G401.6 (cell line): ENCODE data around the gene AGBL5.

ENCODE experiments used
- FAIRE-seq: peaks from 2 replicates; lab custom pipeline; 2012; peaks lifted over from hg19 to GRCh38; lab: Jason Lieb, UNC

AGBL5 gene

DNA sequence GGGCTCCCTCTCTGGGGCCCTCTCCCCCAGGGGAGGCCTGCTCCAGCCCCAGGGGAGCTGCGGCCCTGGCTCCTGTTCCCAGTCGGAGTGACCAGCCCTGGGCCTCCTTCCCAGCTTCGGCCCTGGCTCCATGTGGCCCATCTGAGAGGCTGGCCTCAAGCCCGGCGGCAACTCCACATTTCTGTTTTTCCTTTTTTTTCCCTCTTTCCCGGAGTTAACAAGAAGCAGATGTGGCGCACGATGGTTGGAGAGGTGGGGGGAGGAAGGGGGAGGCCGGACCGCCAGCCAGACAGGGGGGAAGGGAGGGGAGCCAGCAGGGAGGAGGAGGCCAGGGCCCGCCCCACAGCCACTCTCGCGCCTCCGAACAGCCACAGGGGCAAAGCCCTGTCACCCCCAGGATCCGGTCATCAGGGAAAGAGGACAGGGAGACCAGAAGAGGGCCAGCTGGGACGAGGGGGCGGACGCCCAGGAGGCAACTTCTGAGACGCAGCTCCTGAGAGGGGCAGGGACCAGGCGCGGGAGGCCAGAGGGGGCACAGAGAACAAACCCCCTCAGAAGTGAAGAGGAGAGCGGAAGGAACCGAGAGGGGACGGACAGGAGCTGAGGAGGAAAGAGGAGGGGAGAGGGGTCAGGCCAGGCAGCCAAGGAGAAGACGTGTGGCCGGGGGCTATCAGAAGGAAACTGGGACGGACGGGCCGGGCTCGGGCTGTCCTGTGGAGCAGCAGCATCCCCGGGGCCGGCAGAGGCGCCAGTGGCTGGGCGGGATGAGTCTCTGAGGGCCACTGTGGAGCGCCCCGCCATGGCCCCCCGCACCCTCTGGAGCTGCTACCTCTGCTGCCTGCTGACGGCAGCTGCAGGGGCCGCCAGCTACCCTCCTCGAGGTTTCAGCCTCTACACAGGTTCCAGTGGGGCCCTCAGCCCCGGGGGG lies 27.1 kb downstream of the AGBL5 start, which contains the start of gene EMILIN1:
TSS of gene EMILIN1 (plus strand) at position 349 of the 928 bp plus-strand sequence. CDS start at position 800, 451 bp downstream.
- no peak for FAIRE-seq

DNA sequence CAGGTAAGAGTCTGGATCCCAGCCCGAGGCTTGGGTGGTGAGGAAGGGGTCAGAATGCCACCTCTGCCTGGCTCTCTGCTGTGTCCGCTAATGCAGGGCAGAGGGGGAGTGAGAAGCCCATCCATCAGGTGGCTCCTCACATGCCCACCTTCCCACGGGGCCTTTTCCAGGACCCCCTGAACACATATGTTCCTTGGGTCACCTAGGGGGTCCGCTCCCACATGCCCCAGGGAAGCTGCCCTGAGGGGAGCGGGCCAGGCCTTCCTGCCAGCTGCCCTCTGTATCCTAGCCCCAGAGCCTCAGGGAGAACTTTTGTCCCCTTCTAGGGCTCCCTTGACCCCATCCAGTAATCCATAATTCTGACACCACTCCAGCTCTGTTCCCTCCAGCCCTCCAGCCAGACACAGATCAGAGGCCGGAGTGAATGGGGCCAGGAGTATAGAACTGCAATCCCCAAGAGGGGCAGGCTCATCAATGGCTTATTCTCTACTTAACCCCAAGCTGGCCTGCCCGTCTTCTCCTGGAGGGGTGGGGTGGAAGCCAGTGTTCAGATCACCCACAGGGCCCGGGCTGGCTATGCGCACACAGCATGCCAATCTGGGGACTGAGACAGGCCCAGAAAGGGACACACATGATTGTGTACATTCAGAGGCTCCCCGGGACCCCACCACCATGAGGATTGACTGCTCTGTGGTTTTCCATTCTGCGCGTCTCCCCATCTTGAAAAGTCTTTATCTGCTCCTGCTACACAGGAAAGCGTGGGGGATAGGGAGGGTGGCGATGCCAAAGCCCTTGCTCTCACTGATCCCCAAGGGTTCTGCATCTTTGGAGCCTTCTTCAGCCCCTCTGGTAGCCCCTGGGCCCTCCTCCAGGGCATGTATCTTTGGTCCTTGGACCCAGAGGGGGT lies 28.0 kb downstream of the AGBL5 start:
- FAIRE-seq = no peak

DNA sequence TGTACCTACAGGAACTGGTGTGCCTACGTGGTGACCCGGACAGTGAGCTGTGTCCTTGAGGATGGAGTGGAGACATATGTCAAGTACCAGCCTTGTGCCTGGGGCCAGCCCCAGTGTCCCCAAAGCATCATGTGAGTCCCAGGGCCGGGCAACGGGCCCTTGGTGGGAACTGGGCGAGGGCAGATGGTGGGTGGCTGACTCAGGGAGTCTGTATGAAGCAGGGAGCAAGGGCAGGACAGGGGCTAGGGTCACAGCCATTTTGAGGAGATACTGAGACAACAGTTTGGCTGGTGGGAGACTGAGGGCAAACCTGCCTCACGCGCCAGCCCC lies 28.6 kb downstream of the AGBL5 start:
- FAIRE-seq = no peak

DNA sequence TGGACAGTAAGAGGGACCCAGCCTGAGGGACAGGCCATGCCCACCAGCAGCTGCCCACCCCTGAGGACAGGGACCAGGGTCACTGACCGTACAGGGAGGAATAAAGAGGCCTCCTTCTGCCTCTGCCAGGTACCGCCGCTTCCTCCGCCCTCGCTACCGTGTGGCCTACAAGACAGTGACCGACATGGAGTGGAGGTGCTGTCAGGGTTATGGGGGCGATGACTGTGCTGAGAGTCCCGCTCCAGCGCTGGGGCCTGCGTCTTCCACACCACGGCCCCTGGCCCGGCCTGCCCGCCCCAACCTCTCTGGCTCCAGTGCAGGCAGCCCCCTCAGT lies 29.1 kb downstream of the AGBL5 start:
- FAIRE-seq = no peak

DNA sequence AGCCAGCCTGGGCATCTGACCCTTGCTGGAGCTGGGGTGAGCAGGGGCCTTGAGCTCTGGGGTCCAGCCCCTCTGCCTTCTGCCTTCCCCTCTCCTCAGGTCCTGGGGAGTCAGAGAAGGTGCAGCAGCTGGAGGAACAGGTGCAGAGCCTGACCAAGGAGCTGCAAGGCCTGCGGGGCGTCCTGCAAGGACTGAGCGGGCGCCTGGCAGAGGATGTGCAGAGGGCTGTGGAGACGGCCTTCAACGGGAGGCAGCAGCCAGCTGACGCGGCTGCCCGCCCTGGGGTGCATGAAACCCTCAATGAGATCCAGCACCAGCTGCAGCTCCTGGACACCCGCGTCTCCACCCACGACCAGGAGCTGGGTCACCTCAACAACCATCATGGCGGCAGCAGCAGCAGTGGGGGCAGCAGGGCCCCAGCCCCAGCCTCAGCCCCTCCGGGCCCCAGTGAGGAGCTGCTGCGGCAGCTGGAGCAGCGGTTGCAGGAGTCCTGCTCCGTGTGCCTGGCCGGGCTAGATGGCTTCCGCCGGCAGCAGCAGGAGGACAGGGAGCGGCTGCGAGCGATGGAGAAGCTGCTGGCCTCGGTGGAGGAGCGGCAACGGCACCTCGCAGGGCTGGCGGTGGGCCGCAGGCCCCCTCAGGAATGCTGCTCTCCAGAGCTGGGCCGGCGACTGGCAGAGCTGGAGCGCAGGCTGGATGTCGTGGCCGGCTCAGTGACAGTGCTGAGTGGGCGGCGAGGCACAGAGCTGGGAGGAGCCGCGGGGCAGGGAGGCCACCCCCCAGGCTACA lies 30.7 kb downstream of the AGBL5 start:
- FAIRE-seq = no peak

DNA sequence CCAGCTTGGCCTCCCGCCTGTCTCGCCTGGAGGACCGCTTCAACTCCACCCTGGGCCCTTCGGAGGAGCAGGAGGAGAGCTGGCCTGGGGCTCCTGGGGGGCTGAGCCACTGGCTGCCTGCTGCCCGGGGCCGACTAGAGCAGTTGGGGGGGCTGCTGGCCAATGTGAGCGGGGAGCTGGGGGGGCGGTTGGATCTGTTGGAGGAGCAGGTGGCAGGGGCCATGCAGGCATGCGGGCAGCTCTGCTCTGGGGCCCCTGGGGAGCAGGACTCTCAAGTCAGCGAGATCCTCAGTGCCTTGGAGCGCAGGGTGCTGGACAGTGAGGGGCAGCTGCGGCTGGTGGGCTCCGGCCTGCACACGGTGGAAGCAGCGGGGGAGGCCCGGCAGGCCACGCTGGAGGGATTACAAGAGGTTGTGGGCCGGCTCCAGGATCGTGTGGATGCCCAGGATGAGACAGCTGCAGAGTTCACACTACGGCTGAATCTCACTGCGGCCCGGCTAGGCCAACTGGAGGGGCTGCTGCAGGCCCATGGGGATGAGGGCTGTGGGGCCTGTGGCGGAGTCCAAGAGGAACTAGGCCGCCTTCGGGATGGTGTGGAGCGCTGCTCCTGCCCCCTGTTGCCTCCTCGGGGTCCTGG lies 31.4 kb downstream of the AGBL5 start:
- FAIRE-seq = no peak

DNA sequence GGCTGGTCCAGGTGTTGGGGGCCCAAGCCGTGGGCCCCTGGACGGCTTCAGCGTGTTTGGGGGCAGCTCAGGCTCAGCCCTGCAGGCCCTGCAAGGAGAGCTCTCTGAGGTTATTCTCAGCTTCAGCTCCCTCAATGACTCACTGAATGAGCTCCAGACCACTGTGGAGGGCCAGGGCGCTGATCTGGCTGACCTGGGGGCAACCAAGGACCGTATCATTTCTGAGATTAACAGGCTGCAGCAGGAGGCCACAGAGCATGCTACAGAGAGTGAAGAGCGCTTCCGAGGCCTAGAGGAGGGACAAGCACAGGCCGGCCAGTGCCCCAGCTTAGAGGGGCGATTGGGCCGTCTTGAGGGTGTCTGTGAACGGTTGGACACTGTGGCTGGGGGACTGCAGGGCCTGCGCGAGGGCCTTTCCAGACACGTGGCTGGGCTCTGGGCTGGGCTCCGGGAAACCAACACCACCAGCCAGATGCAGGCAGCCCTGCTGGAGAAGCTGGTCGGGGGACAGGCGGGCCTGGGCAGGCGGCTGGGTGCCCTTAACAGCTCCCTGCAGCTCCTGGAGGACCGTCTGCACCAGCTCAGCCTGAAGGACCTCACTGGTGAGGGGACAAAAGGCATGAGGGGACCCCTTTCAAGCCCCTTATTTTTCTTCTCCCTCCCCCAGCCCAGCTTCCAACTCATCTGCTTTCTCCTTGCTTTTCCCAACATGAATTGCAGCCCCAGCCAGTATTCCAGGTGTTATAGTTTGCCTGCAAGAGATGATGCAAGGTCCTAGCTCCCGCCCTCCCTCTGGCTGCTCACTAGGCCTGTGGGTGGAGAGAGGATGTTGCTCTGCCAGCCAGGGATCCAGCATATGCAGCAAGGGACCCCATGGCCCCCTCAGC lies 32.2 kb downstream of the AGBL5 start:
- no peak for FAIRE-seq

DNA sequence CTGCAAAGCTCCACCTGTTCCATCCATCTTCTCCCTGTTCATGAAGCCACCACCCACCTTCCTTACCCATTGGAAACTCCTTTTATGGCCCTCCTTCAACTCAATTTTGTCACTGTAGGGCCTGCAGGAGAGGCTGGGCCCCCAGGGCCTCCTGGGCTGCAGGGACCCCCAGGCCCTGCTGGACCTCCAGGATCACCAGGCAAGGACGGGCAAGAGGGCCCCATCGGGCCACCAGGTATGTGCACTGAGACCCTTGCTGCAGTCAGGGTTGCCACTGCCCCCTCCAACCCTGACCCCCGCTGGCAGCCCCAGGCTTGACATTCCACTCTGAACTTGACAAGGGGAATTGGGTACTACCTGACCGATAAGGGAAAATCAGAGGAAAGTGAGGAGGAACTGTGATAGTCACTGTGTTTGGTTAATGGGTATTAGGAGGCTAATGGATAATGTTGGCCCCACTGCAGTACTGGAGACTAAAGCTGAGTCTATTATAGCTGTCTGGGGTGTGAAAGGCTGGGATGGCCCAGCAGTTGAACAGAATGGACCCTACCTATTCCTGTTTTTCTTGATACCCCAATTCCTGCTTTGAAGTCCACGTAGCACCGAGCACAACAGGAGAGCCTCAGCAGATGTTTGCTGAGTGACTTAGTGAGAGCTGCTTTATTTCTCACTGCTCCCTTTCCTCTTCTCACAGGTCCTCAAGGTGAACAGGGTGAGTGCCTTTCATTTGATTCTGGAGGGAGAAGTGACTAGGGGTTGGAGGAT lies 33.0 kb downstream of the AGBL5 start:
- no peak for FAIRE-seq

DNA sequence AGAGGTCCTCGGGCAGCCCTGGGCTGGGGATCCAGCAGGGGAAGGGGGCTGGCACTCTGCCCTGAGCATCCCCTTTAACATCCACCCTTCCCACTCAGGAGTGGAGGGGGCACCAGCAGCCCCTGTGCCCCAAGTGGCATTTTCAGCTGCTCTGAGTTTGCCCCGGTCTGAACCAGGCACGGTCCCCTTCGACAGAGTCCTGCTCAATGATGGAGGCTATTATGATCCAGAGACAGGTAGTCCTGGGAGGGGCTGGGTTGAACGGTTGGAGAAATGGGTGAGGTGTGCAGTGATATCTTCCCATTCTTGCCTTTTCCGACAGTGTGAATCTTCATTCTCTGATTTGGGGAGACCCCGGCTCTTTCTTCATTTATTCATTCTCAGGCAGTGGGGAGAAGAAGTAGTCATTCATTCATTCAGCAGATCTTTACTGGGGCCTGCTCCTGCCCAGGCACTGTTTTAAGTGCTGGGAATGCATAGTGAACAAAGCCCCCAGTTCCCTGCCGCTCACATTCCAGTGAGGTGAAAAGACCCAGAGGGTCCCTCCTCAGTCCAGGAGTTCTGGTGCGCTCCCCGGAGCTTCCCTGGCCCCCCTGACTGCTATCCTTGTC lies 33.7 kb downstream of the AGBL5 start:
- no peak for FAIRE-seq

DNA sequence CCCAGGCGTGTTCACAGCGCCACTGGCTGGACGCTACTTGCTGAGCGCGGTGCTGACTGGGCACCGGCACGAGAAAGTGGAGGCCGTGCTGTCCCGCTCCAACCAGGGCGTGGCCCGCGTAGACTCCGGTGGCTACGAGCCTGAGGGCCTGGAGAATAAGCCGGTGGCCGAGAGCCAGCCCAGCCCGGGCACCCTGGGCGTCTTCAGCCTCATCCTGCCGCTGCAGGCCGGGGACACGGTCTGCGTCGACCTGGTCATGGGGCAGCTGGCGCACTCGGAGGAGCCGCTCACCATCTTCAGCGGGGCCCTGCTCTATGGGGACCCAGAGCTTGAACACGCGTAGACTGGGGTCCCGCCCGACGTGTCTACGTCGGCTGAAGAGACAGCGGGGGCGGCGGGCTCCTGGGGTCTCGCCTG lies 34.2 kb downstream of the AGBL5 start:
- no peak for FAIRE-seq

DNA sequence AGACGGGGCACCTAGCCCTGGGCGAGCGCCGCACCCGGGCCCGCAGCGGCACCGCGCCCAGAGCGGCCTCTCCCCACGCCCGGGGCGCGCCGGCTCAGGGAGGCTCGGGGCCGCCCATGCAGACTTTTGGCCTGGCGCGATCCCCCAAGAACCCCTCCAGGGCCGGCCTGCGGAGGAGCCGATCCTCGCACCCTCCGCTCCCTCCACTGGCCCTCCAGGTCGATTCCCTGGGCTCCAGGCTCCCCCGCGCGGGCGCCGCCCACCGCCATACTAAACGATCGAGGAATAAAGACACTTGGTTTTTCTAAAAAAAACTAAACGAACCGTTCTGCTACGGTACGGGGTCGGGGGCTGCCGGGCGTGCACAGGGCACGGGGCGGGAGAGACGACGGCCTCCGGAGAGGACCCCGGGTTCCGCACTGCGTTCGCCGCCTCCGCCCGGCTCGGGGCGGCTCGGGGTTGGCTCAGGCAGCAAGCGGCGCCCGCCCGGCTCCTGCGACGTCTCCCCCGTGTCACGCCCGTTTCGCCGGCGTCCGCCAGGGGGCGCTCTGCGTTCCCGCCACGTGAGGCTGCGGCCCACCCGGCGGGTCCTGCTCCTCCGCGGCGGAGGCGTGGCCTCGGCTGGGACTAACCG lies 34.7 kb downstream of the AGBL5 start:
- no peak for FAIRE-seq

DNA sequence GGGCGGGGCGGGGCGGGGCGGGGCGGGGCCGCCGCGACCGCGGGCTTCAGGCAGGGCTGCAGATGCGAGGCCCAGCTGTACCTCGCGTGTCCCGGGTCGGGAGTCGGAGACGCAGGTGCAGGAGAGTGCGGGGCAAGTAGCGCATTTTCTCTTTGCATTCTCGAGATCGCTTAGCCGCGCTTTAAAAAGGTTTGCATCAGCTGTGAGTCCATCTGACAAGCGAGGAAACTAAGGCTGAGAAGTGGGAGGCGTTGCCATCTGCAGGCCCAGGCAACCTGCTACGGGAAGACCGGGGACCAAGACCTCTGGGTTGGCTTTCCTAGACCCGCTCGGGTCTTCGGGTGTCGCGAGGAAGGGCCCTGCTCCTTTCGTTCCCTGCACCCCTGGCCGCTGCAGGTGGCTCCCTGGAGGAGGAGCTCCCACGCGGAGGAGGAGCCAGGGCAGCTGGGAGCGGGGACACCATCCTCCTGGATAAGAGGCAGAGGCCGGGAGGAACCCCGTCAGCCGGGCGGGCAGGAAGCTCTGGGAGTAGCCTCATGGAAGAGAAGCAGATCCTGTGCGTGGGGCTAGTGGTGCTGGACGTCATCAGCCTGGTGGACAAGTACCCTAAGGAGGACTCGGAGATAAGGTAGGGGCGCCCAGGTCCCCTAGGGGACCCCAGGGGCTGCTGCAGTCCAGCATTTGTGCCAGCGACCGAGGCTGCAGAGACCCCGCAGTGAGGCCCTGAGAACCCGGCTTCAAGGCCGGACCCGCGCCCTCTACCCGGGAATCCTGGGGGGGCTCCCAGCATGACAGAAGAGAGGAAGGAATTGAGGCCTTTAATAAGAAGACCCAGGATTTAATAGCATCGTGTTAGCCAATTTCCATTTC lies 35.5 kb downstream of the AGBL5 start, which contains the start of gene KHK:
TSS of gene KHK (plus strand) at position 49 of the 870 bp plus-strand sequence. CDS start at position 537, 488 bp downstream.
- no peak for FAIRE-seq

DNA sequence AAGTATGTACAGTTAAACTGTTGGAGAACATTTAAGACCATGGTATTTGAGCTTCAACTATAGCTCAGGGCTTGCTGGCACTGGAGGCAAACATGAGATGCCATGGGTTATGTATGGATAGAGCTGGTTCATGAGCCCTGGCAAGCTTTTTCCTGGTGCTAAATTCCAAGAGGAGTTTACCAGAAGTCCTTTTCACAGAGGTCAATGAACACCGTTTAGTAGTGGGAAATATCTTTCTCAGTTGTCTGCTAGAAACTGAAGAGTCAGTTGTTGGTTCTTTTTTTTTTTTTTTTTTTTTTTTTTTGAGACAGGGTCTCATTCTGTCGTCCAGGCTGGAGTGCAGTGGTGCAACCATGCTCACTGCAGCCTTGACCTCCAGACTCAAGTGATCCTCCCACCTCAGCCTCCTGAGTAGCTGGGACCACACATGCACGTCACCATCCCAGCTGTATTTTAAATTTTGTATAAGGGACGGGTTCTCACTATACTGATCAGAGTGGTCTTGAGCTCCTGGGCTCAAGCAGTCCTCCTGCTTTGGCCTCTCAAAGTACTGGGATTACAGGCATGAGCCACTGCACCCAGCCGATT lies 36.4 kb downstream of the AGBL5 start:
- FAIRE-seq = no peak

DNA sequence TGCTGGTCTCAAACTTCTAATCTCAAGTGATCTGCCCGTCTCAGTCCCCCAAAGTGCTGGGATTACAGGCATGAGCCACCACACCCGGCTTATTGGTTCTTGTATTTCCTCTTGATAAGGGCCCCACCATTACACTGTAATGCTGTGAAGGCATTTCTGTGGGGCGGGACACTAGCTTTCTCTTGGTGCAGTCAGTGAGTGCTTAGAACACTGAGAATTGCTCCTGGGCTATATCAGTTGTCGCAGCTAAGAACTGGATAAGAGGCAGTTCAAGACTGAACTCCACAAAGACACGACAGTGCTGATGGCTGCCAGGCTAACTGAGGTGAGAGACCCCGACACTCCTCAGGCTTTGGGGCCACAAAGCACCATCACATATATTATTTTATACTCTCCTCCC lies 37.2 kb downstream of the AGBL5 start:
- no peak for FAIRE-seq

DNA sequence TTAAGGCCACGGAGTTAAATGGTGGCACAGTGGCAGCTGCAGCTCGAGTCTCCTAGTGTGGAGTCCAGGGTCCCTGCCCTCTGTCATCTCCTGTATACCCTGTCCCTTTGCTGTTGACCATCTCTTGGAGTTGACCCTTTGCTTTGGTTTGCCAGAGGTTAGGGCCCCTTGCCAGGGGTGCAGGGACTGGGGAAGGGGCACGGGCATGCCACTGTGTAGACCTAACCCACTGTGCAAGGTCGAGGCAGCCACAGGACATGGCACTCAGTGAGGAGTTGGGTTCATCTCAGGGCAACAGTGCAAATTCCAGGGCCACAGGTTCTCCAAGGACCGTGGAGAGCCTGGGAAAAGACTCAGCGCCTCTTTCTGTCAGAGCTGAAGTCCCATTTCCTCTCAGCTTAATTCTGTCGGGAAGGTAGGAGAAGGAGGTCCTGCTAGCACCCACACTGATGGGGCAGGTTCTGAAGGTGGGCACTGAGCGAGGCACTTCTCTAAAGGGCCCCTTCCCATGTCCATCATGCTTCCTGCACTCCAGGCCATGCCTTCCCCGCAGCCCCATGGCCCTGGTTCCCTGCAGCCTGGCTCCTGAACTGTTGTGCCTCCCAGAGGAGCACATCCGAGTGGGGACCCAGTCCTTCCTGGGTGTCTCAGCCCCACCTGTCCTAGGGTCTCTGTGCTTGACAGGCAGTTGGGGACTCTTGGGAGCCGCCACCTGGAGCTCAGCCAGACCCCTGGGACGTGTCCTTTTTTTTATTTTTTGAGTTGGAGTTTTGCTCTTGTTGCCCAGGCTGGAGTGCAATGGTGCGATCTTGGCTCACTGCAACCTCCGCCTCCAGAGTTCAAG lies 37.9 kb downstream of the AGBL5 start:
- no peak for FAIRE-seq
